ENCODE data around the gene TWF1. TPM values are rescaled to one million over a fixed set of nuclear protein-coding genes. Genes with fewer than 3 reads are reported as not detected.

The TWF1 gene
- total and polyA plus RNA-seq, 9 of the 15 experiments (the other 6 are each of a cell fraction or from before 2014, with no cell fraction given), result 10.3 to 29.4 (median 23.4) TPM

- TF ChIP-seq, protein P1, sequence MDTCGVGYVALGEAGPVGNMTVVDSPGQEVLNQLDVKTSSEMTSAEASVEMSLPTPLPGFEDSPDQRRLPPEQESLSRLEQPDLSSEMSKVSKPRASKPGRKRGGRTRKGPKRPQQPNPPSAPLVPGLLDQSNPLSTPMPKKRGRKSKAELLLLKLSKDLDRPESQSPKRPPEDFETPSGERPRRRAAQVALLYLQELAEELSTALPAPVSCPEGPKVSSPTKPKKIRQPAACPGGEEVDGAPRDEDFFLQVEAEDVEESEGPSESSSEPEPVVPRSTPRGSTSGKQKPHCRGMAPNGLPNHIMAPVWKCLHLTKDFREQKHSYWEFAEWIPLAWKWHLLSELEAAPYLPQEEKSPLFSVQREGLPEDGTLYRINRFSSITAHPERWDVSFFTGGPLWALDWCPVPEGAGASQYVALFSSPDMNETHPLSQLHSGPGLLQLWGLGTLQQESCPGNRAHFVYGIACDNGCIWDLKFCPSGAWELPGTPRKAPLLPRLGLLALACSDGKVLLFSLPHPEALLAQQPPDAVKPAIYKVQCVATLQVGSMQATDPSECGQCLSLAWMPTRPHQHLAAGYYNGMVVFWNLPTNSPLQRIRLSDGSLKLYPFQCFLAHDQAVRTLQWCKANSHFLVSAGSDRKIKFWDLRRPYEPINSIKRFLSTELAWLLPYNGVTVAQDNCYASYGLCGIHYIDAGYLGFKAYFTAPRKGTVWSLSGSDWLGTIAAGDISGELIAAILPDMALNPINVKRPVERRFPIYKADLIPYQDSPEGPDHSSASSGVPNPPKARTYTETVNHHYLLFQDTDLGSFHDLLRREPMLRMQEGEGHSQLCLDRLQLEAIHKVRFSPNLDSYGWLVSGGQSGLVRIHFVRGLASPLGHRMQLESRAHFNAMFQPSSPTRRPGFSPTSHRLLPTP (IDR thresholded peaks at IDR 0.05; ENCODE audit: borderline replicate concordance, extremely low read depth, insufficient read length), result no peak
- TF ChIP-seq SUPT5H (IDR thresholded peaks at IDR 0.05) (peak; percentile 92), BRD4 (IDR thresholded peaks at IDR 0.05) (0 out of 2 replicates have a peak, but pooled peaks have one; percentile 40), RUNX1 (IDR thresholded peaks at IDR 0.05; ENCODE audit: low read depth) (no peak), ZSCAN32 (CRISPR knock-in tag; IDR thresholded peaks at IDR 0.05) (no peak), CBX5 (IDR thresholded peaks at IDR 0.05; ENCODE audit: borderline replicate concordance, low read depth) (no peak), SIN3A (IDR thresholded peaks at IDR 0.05; ENCODE audit: borderline replicate concordance in 2 of 2, control insufficient read depth in 1 of 2, low read depth in 2 of 2, low read length in 2 of 2) (peak; percentile 50 to 70; a peak in 1 of 4 replicates), TAF1 (IDR thresholded peaks at IDR 0.05; ENCODE audit: control insufficient read depth, extremely low read depth, insufficient read depth, low read length, severe bottlenecking) (peak; percentile 77)
- TF ChIP-seq, protein P2, sequence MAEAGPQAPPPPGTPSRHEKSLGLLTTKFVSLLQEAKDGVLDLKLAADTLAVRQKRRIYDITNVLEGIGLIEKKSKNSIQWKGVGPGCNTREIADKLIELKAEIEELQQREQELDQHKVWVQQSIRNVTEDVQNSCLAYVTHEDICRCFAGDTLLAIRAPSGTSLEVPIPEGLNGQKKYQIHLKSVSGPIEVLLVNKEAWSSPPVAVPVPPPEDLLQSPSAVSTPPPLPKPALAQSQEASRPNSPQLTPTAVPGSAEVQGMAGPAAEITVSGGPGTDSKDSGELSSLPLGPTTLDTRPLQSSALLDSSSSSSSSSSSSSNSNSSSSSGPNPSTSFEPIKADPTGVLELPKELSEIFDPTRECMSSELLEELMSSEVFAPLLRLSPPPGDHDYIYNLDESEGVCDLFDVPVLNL (CRISPR knock-in tag; IDR thresholded peaks at IDR 0.05; ENCODE audit: low read depth), result no peak
- TF ChIP-seq, protein P3, sequence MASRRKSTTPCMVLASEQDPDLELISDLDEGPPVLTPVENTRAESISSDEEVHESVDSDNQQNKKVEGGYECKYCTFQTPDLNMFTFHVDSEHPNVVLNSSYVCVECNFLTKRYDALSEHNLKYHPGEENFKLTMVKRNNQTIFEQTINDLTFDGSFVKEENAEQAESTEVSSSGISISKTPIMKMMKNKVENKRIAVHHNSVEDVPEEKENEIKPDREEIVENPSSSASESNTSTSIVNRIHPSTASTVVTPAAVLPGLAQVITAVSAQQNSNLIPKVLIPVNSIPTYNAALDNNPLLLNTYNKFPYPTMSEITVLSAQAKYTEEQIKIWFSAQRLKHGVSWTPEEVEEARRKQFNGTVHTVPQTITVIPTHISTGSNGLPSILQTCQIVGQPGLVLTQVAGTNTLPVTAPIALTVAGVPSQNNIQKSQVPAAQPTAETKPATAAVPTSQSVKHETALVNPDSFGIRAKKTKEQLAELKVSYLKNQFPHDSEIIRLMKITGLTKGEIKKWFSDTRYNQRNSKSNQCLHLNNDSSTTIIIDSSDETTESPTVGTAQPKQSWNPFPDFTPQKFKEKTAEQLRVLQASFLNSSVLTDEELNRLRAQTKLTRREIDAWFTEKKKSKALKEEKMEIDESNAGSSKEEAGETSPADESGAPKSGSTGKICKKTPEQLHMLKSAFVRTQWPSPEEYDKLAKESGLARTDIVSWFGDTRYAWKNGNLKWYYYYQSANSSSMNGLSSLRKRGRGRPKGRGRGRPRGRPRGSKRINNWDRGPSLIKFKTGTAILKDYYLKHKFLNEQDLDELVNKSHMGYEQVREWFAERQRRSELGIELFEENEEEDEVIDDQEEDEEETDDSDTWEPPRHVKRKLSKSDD (conservative IDR thresholded peaks at IDR 0.05; ENCODE audit: low read length), result no peak
These were observed at the start of gene TWF1 (continued) for GRCh38 chr12:43805860-43806736.
